NCI-H526 treated with DMSO at 0.1 percent for 48 hours (cell line): ENCODE measurements around the gene EMC8.
"Not testable (repeated sequence)": the region's sequence is repeated elsewhere in the genome, so short reads cannot be mapped to it uniquely, and the experiment has no call there.

ENCODE experiments used
- DNase-seq: peaks from one replicate; lab custom pipeline; 2025; lab: John Stamatoyannopoulos, UW

Gene EMC8

GRCh38 chr16:85835227-85835751, 35.9 kb upstream of the EMC8 start:
- DNase-seq = no peak

GRCh38 chr16:85834741-85835140, 35.4 kb upstream of the EMC8 start:
- no peak for DNase-seq

GRCh38 chr16:85833219-85833920, 34.0 kb upstream of the EMC8 start:
- no peak for DNase-seq

- DNase-seq = no peak
Observed at GRCh38 chr16:85832570-85833218, 33.4 kb upstream of the EMC8 start.

- DNase-seq = no peak
Observed at GRCh38 chr16:85830821-85831220, 31.5 kb upstream of the EMC8 start.

- DNase-seq = no peak
Observed at GRCh38 chr16:85829751-85830445, 30.6 kb upstream of the EMC8 start.

- DNase-seq = no peak
Observed at GRCh38 chr16:85829171-85829719, 29.9 kb upstream of the EMC8 start.

GRCh38 chr16:85828166-85828565, 28.8 kb upstream of the EMC8 start:
- no peak for DNase-seq

- no peak for DNase-seq
Observed at GRCh38 chr16:85826686-85827247, 27.4 kb upstream of the EMC8 start.

- no peak for DNase-seq
Observed at GRCh38 chr16:85825326-85825725, 26.0 kb upstream of the EMC8 start.

GRCh38 chr16:85824161-85825135, 25.1 kb upstream of the EMC8 start:
- DNase-seq = no peak

- DNase-seq = no peak
Observed at GRCh38 chr16:85823328-85823920, 24.1 kb upstream of the EMC8 start.

- DNase-seq = no peak
Observed at GRCh38 chr16:85822145-85822544, 22.8 kb upstream of the EMC8 start.

- peak; percentile 52 for DNase-seq
Observed at GRCh38 chr16:85821390-85822135, 22.2 kb upstream of the EMC8 start.

GRCh38 chr16:85820604-85821372, 21.4 kb upstream of the EMC8 start:
- DNase-seq = no peak

GRCh38 chr16:85819771-85820170, 20.4 kb upstream of the EMC8 start:
- no peak for DNase-seq

GRCh38 chr16:85819245-85819644, 19.9 kb upstream of the EMC8 start:
- peak; percentile 28 for DNase-seq

GRCh38 chr16:85817195-85817594, 17.9 kb upstream of the EMC8 start:
- DNase-seq = not testable (repeated sequence)

- DNase-seq = no peak
Observed at GRCh38 chr16:85816159-85816558, 16.8 kb upstream of the EMC8 start.
